SU-DHL-6 (cell line): ENCODE results near the gene HGD.

Experiments used
- CTCF ChIP-seq: fragments of 200-600 bp; sonication (generic); IDR thresholded peaks from one replicate; pipeline ENCODE4 v1.5.1; 2017; ENCODE audit warnings: antibody characterized with exemption, mild to moderate bottlenecking, low read length, moderate library complexity; ENCODE audit not compliant: insufficient read depth, poor library complexity, severe bottlenecking
- EZH2phosphoT487 ChIP-seq: fragments of 200-600 bp; sonication (generic), shearing (Covaris generic); conservative IDR thresholded peaks from 2 replicates; pipeline ENCODE4 v1.6.1; 2018; ENCODE audit warnings: mild to moderate bottlenecking, antibody characterized with exemption, low read length, moderate library complexity, mixed read lengths

GRCh38 chr3:120597445-120598049 is 84.5 kb downstream of the HGD start:
- TF ChIP-seq CTCF (no peak), EZH2phosphoT487 (no peak)
